ENCODE results near the gene PRR5L.

Gene PRR5L

DNA sequence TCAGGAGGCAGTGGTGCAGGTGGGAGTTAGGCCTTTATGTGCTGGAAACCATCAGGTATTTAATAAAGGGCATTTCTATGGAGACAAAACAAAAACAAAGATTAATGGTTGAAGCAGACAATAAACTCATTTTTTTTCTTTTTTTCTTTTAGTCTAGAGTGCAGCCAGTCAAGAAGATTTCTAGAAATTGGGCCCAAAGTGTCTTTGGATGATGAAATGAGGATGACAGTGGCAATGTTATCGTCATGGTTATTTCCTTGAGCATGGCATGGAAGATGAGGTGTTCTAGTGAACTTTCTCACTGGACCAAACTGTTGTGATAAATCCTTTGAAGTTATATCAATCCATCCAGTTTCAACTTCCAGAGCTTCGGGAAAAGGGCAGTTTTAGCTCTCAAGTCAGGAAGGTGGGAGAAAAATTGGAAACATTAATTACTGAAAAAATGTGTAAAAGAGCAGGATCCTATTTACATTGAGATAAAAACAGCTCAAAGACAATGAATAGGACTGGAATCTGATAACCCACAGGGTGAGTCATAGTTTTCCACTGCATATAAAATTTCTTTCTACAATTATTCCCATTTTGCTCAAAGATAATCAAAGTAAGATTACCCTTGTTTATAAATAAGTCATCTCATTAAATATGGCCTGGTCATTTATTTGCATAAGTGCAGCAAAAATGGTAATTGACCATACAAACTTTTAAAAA, 33.0 kb downstream of the PRR5L start:
- no peak for DNase-seq

- DNase-seq, result no peak
These were observed 34.3 kb downstream of the PRR5L start for GRCh38 chr11:36330411-36330810.

GRCh38 chr11:36333468-36333867, 37.4 kb downstream of the PRR5L start:
- DNase-seq, result no peak

- no peak for DNase-seq
These were observed 37.8 kb downstream of the PRR5L start for GRCh38 chr11:36333897-36334296.

GRCh38 chr11:36339888-36340287, 43.8 kb downstream of the PRR5L start:
- no peak for DNase-seq

- no peak for DNase-seq
These were observed 44.8 kb downstream of the PRR5L start for GRCh38 chr11:36340897-36341296.

GRCh38 chr11:36341915-36342314, 45.8 kb downstream of the PRR5L start:
- no peak for DNase-seq

- DNase-seq, result no peak
These were observed 46.2 kb downstream of the PRR5L start for GRCh38 chr11:36342327-36342726.

GRCh38 chr11:36343436-36343835, 47.3 kb downstream of the PRR5L start:
- no peak for DNase-seq

DNA sequence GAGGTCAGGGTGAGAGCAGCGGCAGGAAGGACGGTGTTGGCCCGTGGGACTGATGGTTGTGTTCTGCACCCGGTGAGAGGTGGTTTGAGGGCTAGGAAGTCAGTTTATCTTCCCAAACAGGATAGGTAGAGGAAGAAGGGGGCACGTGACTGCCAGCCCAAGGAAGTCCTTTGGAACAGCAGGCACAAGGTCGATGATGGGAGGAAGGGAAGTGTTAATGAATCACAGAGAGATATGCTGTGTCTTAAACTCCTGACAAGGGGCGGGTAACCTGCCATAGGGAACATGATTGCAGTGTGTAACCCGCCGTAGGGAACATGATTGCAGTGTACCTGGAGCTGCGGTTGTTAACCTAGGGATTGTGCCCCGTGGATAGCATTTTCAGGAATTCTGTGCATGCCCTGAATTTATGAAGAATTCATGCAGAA, 49.0 kb downstream of the PRR5L start:
- DNase-seq, result no peak

DNA sequence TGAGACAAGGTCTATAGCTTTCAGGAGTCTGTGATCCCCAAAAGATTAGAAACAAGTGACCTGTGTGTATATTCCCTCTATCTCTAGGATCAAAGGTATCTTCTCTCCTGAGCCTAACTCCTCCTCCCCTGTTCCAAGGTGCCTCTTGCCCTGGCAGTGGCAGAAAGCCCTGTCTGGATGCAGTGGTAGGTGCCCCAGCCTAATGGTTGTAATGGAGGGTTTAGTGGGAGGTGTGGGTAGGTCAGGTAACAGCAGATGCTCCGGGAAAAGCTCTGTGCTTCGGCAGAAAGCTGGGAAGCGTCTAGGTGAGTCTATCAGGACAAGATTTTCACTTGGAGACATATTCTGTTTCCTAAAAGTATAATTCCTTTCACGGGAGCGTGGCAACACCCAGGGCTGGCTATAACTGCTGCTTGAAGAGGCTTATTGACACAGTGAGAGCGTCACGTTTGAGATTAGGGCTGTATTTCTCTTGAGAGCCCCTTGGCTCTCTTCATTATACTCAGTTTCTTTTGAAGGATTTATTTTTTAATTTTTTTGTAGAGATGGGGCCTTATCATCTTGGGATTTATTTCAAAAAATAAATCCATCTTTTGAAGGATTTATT, 49.5 kb downstream of the PRR5L start:
- no peak for DNase-seq

DNA sequence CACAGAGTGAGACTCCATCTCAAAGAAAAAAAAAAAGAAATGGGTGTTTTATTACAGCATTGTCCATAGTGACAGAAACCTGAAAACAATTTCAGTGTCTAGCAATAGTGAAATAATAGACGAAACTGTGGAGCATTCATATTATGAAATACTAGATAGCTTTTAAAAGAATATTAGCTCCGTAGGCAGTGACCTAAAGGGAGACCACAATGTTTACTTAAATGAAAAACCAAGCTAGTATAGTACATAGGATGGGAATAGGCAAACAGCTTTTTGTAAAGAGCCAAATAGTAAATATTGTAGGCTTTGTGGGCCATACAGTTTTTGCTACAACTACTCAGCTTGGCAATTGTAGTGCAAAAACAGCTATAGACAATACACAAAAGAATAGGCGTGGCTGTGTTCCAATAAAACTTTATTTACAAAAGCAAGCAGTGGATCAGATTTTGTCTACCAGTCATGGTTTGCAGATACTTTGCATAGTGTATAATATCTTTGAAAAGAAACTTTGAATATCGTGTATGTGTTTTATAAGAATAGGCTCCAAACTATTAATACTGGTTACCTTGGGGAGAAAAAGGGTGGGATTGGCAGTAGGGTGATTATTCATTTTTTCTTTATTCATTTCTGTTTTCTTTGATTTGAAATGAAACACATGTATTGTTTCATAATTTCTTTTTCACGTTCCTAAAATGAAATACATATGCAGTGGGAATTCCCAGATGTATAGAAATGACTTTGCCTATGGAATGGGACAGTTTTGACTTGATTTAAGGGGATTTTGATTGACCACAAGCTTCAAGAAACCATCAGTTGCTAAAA, 50.7 kb downstream of the PRR5L start:
- no peak for DNase-seq

DNA sequence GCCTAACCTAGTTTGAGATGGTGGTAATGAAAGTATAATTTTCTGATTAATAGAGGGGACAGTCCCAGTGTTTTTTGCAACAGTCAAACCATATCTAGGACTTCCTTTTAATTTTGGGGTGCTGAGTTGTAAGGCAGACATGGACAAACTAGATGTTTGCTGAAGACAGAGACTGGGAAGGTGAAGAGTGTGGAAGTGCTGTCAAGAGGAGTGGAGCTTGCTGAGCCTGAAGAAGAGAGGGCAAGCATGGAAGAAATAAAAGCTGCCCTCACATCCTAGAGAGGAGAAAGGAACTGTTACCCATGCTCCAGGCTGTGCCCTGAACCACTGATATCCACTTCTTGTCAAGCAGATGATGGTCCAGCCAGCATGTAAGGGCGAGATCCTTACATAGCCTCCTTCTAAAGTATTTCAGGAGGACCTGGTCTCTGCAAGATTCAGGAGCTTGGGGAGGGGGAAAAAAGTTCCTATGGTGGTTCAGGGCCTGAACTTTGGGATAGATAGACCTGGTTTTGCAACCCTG, 51.4 kb downstream of the PRR5L start:
- no peak for DNase-seq

DNA sequence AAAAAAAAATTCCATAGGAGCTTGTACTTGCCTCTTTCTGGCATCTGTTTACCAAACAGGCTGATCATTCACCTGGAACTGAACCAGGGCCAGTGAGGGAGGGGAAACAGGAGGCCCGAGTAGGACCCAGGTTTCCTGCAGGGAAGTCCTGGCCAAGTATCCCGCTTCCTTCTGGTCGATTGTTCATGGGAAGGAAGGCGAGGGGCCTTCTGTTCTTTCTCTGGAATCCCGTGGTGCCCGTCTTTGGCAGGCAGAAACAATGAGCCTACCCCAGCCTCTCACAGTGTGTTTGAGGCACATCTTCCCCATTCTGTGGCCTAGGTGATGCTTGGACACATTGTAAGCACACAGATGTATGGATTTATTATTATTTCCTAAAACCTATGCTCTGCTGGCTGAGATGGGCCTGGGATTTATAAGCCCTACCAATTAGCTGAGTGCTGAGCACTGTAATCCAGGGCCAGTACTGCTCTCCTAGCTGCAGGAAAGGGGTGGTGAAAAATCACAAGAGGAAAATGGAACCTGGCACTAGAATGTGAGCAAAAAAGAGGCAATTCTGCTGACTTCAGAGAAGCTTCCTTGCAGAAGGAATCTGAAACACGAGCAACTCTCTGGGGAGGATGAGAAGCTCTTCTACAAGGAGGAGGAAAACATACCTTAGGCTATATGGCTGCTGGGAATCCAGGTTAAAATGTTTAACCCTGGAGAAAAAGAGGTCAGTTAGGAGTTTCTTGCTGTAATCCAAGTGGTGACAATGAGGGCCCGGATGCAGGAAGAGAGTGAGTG, 53.5 kb downstream of the PRR5L start:
- DNase-seq, result no peak

GRCh38 chr11:36350137-36350513, 54.0 kb downstream of the PRR5L start:
- DNase-seq, result no peak

- no peak for DNase-seq
These were observed 56.8 kb downstream of the PRR5L start for GRCh38 chr11:36352922-36353321.

DNA sequence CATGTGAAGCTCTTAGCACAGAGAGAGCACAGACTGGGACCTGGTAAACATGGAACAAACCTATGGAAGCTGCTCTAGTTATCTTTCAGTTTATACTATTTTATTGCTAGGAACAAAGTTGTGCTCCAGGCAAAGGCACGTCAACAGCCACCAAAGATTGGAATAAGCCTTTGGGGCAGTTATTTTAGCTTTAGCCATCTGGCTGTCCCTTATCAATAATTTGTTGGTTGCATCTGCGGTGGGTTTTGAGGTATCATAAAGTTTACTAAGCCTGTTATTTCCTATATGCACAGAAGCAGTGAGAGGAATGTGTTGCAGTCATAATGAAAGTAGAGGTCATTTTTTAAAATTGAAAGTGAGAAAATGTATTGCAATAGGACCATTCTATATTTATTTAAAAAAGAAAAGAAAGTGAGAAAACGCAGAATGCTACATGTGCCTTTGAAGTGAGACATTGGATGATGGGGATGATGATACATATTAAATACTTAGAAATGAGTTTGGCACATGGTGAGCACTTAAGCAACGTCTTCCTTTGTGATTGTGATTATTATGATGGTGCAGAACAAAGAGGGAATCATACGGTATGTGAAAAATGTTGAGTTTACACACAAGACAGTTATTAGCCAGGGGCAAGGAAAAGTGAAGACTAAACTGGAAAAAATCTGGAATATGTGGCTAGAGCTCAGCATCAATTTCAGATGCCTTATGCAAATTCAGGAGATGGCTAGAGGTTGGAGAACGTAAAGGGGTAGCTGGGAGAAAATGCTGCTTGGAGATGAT, 58.3 kb downstream of the PRR5L start:
- DNase-seq, result no peak

- DNase-seq, result no peak
These were observed 60.1 kb downstream of the PRR5L start for GRCh38 chr11:36356201-36356600.

- no peak for DNase-seq
These were observed 61.7 kb downstream of the PRR5L start for GRCh38 chr11:36357831-36358230.

- no peak for DNase-seq
These were observed 62.3 kb downstream of the PRR5L start for GRCh38 chr11:36358436-36358835.

- no peak for DNase-seq
These were observed 64.2 kb downstream of the PRR5L start for GRCh38 chr11:36360318-36360717.

GRCh38 chr11:36360826-36361415, 64.8 kb downstream of the PRR5L start:
- no peak for DNase-seq

Measured in NCI-H510A (cell line).